Measurements from ENCODE around the gene GPC6. TPM values are rescaled to one million over a fixed set of nuclear protein-coding genes. Genes with fewer than 3 reads are reported as not detected.
"Not testable (repeated sequence)": the region's sequence is repeated elsewhere in the genome, so short reads cannot be mapped to it uniquely, and the experiment has no call there.

The GPC6 gene
- polyA plus RNA-seq, 3 donors = 54.9 to 59.5 (median 55.3) TPM

DNA sequence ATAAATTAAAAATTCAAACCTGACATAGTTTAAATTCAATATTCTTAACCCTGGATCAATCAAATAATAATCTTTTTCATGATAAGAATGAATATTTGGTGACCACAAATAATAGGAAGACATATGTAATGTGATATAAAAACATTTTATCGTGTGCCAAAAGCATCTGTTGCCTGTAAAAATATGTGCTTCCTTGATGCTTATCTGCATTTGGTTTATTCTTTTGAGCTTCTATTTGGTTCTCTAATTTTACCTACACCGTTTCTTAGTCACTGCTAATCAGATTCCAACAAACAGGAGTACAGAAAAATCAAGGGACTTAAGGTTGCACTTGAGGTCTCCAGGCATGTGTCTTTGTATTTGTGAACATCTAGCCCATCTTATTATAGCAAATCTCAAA lies 978.3 kb downstream of the GPC6 start:
- no peak for DNase-seq

- DNase-seq = no peak
Observed at GRCh38 chr13:94205896-94206295, 979.3 kb downstream of the GPC6 start.

- no peak for DNase-seq
Observed at GRCh38 chr13:94209117-94209516, 982.5 kb downstream of the GPC6 start.

- DNase-seq = not testable (repeated sequence)
Observed at GRCh38 chr13:94209913-94210312, 983.3 kb downstream of the GPC6 start.

GRCh38 chr13:94210816-94211215 lies 984.2 kb downstream of the GPC6 start:
- DNase-seq = peak; percentile 53

DNA sequence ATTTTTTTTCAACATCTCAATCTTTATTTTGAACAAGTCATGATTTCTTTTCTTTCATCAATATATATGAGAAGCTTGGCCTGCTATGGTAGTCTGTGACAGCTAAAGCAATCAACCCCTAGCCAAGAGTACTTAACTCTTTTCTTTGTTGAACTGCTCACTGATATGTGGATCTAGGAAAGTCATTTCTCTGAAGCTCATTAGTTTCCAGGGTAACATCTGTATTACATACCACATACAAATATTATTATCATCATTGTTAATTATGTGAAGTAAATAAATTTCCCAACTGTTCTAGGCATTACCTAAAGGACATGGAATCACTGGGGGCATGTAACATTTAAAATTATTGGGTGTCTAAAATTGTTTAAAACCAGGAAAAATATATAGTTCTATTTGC lies 985.6 kb downstream of the GPC6 start:
- no peak for DNase-seq

DNA sequence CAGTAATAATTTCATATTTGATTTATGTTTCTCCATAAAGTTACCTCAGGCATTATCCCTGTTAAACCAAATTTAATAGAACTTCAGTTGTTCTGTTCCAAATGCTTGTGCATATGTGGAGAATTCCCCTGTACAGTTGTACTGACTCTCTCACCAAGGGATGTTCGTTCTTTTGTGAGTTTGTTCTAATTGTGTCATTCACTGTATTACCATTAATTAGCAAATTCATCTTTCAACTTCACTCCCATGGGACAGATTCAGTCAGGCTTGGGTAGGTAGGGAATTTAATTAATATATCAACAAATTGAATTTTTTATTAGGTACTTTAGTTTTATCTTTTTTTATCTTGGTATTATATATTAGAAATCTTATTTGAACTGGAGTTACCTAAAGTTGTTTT lies 987.5 kb downstream of the GPC6 start:
- DNase-seq = no peak

DNA sequence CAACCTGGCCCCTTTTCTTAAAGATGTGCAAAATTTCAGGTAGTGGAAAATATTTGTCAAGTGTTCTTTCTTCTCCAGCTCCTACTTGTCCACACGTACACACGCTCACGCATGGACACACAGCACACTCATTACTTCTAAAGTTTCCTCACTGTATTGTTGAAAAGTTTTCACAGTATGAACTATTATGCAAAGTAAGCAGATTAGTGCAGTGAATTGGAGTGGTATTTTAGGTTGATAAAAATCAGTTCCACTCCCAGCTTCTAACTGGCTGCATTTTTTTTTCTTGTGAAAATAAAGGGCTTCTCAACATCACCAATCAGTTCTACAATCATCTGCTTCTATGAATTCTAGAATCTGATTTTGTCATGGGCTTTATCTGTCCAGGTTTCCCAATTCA lies 988.4 kb downstream of the GPC6 start:
- no peak for DNase-seq

- no peak for DNase-seq
Observed at GRCh38 chr13:94216476-94216875, 989.9 kb downstream of the GPC6 start.

DNA sequence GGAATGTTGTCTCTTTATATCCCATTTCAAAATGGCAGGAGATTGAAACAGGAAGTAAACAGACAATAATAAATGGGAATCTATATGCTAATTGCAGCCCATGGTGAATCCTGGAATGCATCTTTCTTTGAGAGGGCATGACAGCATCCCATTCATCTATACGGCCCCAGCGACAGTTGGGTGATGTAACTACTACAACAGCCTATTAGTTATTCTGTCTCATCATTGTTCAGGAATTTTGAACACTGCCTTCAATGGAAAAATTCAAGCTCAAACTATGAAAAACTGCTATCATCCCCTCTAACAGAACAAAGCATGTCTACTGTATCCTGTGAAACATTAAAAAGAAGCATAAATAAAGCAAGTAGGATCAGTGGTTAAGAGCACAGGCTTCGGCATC lies 990.8 kb downstream of the GPC6 start:
- no peak for DNase-seq

GRCh38 chr13:94218537-94218936 lies 991.9 kb downstream of the GPC6 start:
- DNase-seq = no peak

- no peak for DNase-seq
Observed at GRCh38 chr13:94218951-94219350, 992.3 kb downstream of the GPC6 start.

- DNase-seq = no peak
Observed at GRCh38 chr13:94224670-94225069, 998.1 kb downstream of the GPC6 start.

DNA sequence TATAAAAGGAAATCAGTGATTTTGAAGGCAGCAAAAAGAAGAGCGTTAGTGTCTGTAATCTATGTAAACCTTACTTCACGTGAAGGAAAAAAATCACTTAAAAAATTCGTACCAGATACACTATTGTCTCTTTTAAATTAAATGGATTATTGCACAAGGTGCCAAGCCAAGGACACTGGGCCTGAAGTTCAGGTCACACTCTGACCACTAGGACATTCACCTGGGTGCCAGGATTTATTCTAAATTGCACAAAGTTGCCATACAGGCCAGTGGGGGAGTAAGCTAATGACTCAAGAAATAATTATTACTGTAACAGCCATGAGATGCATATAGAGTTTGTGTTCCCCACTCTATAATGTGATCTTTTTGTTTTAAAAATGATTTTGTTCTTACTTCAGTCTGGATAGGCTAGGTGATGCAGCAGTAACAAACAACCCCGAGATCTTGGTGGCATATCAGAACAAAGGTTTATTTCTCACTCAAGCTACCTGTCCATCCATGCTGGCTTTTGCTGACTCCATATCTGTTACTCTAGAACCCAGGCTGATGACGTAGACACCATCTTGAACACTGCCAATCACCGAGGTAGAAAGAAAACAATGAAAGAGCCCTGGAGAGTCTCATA lies 1000.8 kb downstream of the GPC6 start:
- no peak for DNase-seq

DNA sequence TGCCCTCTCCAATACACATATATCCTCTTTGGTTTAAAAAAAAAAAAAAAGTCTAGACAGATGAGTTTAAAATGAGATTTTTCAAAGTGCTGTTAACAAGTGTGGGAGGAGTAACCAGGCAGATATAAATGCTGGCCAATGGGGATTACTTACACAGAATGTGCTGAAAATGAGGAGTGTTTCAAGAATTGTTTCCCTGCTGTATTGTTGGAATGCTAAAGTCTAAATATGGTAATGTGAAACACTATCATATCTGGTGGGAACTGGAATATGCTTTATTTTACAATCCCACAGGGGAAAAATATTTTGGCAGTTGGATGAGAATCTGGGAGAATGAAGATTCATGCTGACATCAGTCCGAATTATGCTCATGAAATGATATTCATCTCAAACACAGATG lies 1002.2 kb downstream of the GPC6 start:
- DNase-seq = no peak

- no peak for DNase-seq
Observed at GRCh38 chr13:94232161-94232950, 1005.7 kb downstream of the GPC6 start.

DNA sequence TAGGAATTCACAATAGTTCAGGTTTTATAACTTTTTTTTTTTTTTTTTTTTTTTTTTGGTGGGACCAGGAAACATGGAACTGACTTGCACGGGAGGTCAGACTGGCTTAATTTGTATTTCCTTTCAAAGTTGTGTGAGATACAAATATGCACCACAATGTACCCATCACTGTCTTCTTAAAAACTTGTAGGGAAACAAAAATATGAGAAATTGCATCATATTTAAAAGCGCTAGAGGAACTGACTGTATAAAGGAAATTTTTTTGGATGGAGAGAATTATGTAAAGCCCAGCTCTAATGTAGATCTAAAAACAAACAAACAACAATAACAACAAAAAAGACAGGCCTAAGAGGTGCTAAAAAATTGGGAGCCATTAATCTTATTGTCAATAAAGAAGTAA lies 1006.3 kb downstream of the GPC6 start:
- no peak for DNase-seq

DNA sequence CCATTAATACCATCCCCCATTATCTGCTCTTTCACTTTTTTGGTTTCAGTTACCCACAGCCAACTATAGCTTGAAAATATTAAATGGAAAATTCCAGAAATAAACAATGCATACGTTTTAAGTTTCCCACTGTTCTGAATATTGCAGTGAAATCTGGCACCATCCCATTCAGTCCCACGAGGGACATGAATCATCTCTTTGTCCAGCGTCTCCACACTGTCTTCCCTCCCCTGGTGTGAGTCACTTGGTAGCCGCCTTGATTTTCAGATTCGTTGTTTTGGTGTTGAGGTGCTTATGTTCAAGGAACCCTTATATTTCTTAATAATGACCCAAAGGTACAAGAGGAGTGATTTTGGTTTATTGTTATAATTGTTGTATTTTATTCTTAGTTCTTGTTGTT lies 1006.8 kb downstream of the GPC6 start:
- no peak for DNase-seq

GRCh38 chr13:94233837-94234236 lies 1007.2 kb downstream of the GPC6 start:
- DNase-seq = no peak

DNA sequence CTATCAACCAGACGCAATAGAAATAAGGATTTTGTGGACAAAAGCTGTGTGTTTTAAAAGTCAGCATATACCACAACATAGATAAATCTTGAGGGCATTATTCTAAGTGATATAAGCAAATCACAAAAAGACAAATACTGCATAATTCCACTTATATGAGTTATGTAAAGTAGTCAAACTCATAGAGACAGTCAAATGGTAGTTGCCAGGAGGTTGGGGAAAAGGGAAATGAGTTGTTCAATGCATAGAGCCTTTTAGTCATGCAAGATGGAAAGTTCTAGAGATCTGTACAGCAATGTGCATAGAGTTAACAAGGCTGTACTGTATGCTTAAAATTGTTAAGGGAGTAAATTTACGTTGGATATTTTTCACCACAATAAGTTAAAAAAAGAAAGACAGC lies 1008.1 kb downstream of the GPC6 start:
- no peak for DNase-seq

GRCh38 chr13:94236132-94236531 lies 1009.5 kb downstream of the GPC6 start:
- no peak for DNase-seq

DNA sequence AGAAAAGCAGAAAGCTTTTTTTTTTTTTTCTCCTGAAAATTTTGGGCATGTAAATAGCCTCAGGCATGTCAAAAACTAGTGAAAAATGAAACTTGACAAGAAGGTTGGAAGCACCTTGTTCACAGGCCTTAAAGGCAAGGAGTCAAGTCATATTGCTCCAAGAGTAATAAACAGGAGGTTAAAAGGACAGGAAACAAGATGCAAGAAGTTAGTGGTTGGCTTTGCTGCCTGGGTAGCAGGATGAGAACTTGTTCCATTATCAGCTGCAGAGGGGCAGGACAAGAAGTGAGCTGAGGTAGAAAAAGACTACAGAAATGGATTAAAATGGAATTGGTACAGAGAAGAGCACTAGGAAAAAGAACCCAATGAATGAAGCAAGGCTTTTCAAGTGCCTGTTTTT lies 1010.3 kb downstream of the GPC6 start:
- DNase-seq = no peak

- DNase-seq = no peak
Observed at GRCh38 chr13:94239135-94239534, 1012.5 kb downstream of the GPC6 start.

DNA sequence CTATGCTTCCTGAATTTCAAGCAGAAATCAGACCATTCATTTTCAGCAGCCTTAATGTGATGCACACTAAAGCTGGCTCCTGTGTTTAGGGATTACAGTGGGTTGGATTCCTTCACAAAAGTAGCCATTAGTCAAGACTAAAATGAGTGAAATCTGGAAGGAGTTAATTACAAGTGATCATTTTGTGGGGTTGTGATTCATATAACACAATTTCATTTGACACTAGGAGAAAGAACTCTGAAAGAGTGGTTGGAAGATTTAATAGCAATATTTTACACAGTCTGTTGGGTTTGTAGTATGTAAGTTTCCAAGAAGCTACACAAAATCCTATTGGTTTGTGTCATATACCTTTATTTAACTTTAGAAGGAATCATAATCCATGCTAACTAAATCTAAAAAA lies 1015.9 kb downstream of the GPC6 start:
- no peak for DNase-seq

Data from renal pelvis (tissue), 4 donors.